22Rv1 (cell line): ENCODE measurements around the gene RTN4R.

ENCODE experiments used
- ZFX ChIP-seq: fragments of 450-650 bp; IDR thresholded peaks from 2 replicates; pipeline ENCODE4 v1.6.1; 2017; ENCODE audit warnings: antibody characterized with exemption, borderline replicate concordance
- TF ChIP-seq, protein P1 (sequence below): fragments of 450-650 bp; IDR thresholded peaks from 2 replicates; pipeline ENCODE4 v1.5.1; 2017; ENCODE audit warnings: mild to moderate bottlenecking

DNA sequence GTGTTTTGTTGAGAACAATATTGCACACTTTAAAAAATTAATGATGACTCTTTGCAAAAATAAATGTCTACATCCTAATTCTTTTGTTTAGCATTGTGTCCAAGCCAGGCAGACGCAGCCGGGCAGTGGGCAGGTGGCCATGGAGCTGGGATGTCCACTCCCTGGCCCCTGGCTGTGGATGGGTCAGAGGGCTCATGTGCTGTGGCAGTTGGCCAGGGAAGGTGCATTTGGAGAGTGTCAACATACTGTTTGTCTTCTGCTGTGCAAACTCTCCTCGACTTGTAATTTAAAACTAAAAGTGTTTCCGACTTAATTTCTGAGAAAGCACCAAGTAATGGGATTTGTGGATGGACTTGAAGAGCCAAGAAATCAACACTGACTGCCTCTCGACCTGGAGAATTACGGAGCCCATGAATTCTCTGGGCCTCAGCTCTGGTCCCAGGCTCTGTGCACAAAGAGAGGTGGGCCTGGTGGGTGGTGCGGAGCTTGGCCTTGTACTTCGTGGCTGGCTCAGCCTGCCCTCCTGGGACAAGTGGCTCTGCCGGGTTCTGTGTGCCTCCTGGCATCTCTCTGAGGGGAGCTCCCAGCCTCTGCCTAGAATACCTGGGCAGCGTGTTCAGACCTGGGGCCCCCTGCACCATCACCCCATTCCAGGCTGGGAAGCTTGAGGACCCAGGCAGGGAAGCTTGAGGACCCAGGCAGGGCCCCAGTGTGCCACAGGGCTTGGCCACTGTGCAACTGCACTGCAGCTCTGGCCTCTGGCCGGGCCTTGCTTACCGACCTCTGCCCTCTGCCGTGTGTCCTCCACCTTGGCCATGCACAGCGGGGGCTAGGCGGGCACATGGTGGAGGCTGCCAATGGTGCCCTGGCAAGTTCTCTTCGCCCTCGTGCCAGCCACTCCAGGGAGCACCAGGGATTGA is 46.4 kb downstream of the RTN4R start:
- no peak for TF ChIP-seq ZFX
- TF ChIP-seq, protein P1, sequence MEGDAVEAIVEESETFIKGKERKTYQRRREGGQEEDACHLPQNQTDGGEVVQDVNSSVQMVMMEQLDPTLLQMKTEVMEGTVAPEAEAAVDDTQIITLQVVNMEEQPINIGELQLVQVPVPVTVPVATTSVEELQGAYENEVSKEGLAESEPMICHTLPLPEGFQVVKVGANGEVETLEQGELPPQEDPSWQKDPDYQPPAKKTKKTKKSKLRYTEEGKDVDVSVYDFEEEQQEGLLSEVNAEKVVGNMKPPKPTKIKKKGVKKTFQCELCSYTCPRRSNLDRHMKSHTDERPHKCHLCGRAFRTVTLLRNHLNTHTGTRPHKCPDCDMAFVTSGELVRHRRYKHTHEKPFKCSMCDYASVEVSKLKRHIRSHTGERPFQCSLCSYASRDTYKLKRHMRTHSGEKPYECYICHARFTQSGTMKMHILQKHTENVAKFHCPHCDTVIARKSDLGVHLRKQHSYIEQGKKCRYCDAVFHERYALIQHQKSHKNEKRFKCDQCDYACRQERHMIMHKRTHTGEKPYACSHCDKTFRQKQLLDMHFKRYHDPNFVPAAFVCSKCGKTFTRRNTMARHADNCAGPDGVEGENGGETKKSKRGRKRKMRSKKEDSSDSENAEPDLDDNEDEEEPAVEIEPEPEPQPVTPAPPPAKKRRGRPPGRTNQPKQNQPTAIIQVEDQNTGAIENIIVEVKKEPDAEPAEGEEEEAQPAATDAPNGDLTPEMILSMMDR = no peak
